Mucosa of descending colon (tissue), 3 donors: ENCODE data around the gene KSR2. TPM values are rescaled to one million over a fixed set of nuclear protein-coding genes. Genes with fewer than 3 reads are reported as not detected.
"Not testable (repeated sequence)": the region's sequence is repeated elsewhere in the genome, so short reads cannot be mapped to it uniquely, and the experiment has no call there.

Experiments
- ATAC-seq: fragments of 200-7000 bp; cut with Tn5 transposase; one replicate; pipeline ENCODE4 v1.9.1; 2020; ENCODE audit warnings: mild to moderate bottlenecking, moderate library complexity
- DNase-seq, 3 donors: peaks; one replicate each; pipeline ENCODE4 v3.0.0-alpha.2; 2020
- H3K36me3 ChIP-seq: fragments of 200-600 bp; one replicate; pipeline ENCODE4 v1.8.0; 2021; ENCODE audit warnings: low read depth, mild to moderate bottlenecking
- H3K4me1 ChIP-seq: fragments of 200-600 bp; one replicate; pipeline ENCODE4 v1.8.0; 2021; ENCODE audit warnings: low read depth, mild to moderate bottlenecking
- H3K4me3 ChIP-seq: fragments of 200-600 bp; one replicate; pipeline ENCODE4 v1.8.0; 2021; ENCODE audit warnings: mild to moderate bottlenecking
- H3K9me3 ChIP-seq: fragments of 200-600 bp; one replicate; pipeline ENCODE4 v1.8.0; 2021; ENCODE audit warnings: mild to moderate bottlenecking
- intact Hi-C, 2 donors: fragments of 100-400 bp; cut with DNase I in 1 of 2; cut with micrococcal nuclease in 1 of 2; formaldehyde crosslinking; loops; one replicate each; pipeline versions ENCODE4 v1.11.0 to v1.11.1; 2022; cut with DNase I, micrococcal nuclease
- total RNA-seq, 3 donors: library from RNA; stranded (reverse); fragmentation: NEBNext Ultra II Directional in 2 of 3; extraction: Animal tissue kit (Norgen Biotek cat#: 25700) in 2 of 3; gene quantifications; one replicate each; pipeline versions ENCODE4 v1.2.1 to v1.2.4, GENCODE V29; 2021 to 2023
- TF ChIP-seq, protein P1 (sequence below): fragments of 200-600 bp; IDR thresholded peaks from one replicate; pipeline ENCODE4 v1.8.0; 2022; ENCODE audit warnings: antibody characterized with exemption, mild to moderate bottlenecking
- donor health status: DM: no; HTN: no; CAD: no; lungs with moderate emphysema.
- donor health status: DM: no; HTN: no; CAD: no.
- donor health status: DM: no; HTN: yes; CAD: no.

The KSR2 gene
- total RNA-seq, 3 donors from 2014 or later: 1.4 to 2.8 (median 2.5) TPM

DNA sequence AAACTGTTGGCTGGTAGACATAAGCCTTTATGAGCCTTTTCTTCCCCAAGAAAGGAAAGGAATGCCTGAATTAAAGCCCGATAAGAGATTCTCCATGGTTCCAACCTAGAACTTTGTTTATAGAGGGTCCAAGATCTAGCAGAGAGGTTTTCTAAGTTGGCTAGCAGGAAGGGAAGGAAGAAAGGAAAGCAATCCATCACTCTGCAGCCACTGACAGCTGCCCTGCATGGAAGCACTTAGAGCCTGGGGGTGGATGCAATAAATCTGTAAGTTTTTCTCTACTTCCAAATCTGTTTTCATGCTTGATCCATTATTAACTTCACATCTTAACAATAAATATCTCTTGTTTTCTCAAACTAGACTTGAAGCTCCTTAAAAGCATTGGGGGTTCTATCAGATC, 224.4 kb downstream of the KSR2 start:
- intact Hi-C loops: no loop called here
- ATAC-seq: no peak

DNA sequence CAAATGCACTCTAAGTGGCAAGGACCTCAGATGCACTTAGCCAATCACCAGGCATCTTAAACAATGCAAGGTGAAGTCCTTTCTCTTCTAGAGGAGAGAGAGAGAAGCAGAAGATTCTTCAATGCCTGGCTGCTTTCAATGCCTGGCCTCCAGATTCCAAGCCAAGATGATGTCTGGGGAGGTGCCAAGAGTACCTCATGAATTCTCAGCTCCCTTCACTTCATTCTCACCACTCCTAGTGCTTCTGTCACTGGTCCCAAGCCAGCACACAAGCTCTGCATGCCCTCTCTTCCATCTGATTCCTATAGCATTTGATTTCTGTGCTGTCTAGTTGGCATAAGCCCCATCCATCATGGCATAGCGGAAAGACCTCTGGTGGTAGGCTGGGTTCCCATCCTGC, 225.0 kb downstream of the KSR2 start:
- no peaks in the 10 kb centered on the region for H3K9me3 ChIP-seq
- no peak for DNase-seq
- H3K36me3 ChIP-seq: no peaks in the 10 kb centered on the region
- intact Hi-C loops: no loop called here
- no peak for ATAC-seq
- no peak overlapping the region for H3K4me3 ChIP-seq
- no peaks in the 10 kb centered on the region for H3K4me1 ChIP-seq
- TF ChIP-seq, protein P1, sequence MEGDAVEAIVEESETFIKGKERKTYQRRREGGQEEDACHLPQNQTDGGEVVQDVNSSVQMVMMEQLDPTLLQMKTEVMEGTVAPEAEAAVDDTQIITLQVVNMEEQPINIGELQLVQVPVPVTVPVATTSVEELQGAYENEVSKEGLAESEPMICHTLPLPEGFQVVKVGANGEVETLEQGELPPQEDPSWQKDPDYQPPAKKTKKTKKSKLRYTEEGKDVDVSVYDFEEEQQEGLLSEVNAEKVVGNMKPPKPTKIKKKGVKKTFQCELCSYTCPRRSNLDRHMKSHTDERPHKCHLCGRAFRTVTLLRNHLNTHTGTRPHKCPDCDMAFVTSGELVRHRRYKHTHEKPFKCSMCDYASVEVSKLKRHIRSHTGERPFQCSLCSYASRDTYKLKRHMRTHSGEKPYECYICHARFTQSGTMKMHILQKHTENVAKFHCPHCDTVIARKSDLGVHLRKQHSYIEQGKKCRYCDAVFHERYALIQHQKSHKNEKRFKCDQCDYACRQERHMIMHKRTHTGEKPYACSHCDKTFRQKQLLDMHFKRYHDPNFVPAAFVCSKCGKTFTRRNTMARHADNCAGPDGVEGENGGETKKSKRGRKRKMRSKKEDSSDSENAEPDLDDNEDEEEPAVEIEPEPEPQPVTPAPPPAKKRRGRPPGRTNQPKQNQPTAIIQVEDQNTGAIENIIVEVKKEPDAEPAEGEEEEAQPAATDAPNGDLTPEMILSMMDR: no peak

More for the DNA sequence above, 224.4 kb downstream of the KSR2 start:
- Histone ChIP-seq H3K36me3 (no peaks in the 10 kb centered on the region), H3K9me3 (no peaks in the 10 kb centered on the region), H3K4me3 (no peak overlapping the region), H3K4me1 (no peaks in the 10 kb centered on the region)
- TF ChIP-seq, protein P1: no peak
- no peak for DNase-seq

DNA sequence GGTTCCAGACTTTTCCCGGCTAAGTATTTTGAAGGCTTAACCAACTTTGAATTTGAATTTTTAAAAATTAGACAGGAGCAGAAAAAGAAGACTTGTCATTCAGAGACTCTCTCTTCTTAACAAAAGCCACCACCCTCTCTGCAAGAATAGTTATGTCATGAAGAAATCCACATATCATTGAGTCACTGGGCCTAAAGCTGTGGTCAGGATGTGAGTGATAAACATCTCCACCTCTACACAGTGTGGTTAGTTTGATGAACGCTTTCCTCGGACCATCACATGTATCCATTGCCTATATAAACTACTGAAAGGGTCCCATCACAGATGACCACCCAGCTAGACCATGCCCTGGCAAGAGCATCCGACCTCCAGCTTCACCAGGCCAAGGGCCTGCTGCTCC, 226.1 kb downstream of the KSR2 start:
- Histone ChIP-seq H3K36me3 (no peaks in the 10 kb centered on the region), H3K4me3 (no peak overlapping the region), H3K4me1 (no peaks in the 10 kb centered on the region), H3K9me3 (no peaks in the 10 kb centered on the region)
- TF ChIP-seq, protein P1: no peak
- DNase-seq: no peak
- intact Hi-C loops: no loop called here
- no peak for ATAC-seq

- Histone ChIP-seq H3K4me1 (no peaks in the 10 kb centered on the region), H3K9me3 (no peaks in the 10 kb centered on the region), H3K36me3 (no peaks in the 10 kb centered on the region), H3K4me3 (no peak overlapping the region)
- TF ChIP-seq, protein P1: no peak
- ATAC-seq (no peak), DNase-seq (no peak)
- intact Hi-C loops: no loop called here
These were observed 230.6 kb downstream of the KSR2 start for GRCh38 chr12:117738233-117738632.

GRCh38 chr12:117733549-117733805, 235.3 kb downstream of the KSR2 start:
- no peak for ATAC-seq
- TF ChIP-seq, protein P1: no peak
- DNase-seq: no peak
- Histone ChIP-seq H3K4me3 (no peak overlapping the region), H3K4me1 (no peaks in the 10 kb centered on the region), H3K36me3 (no peaks in the 10 kb centered on the region), H3K9me3 (no peaks in the 10 kb centered on the region)
- intact Hi-C loops: no loop called here

- Histone ChIP-seq H3K9me3 (no peaks in the 10 kb centered on the region), H3K4me3 (no peak overlapping the region), H3K36me3 (no peaks in the 10 kb centered on the region), H3K4me1 (no peaks in the 10 kb centered on the region)
- TF ChIP-seq, protein P1: no peak
- intact Hi-C loops: no loop called here
- DNase-seq (no peak), ATAC-seq (no peak)
These were observed 235.8 kb downstream of the KSR2 start for GRCh38 chr12:117732761-117733548.

- H3K4me1 ChIP-seq, intact Hi-C loops, ATAC-seq, H3K36me3 ChIP-seq, H3K4me3 ChIP-seq, DNase-seq, H3K9me3 ChIP-seq: not testable (repeated sequence)
These were observed 237.7 kb downstream of the KSR2 start for GRCh38 chr12:117731131-117731530.
